22Rv1 (cell line): ENCODE data around the gene LCN1.

Source experiments
- CTCF ChIP-seq: fragments of 450-650 bp; IDR thresholded peaks from 2 replicates; pipeline ENCODE4 v1.5.1; 2017; ENCODE audit warnings: mild to moderate bottlenecking
- ZFX ChIP-seq: fragments of 450-650 bp; IDR thresholded peaks from 2 replicates; pipeline ENCODE4 v1.6.1; 2017; ENCODE audit warnings: antibody characterized with exemption, borderline replicate concordance

DNA sequence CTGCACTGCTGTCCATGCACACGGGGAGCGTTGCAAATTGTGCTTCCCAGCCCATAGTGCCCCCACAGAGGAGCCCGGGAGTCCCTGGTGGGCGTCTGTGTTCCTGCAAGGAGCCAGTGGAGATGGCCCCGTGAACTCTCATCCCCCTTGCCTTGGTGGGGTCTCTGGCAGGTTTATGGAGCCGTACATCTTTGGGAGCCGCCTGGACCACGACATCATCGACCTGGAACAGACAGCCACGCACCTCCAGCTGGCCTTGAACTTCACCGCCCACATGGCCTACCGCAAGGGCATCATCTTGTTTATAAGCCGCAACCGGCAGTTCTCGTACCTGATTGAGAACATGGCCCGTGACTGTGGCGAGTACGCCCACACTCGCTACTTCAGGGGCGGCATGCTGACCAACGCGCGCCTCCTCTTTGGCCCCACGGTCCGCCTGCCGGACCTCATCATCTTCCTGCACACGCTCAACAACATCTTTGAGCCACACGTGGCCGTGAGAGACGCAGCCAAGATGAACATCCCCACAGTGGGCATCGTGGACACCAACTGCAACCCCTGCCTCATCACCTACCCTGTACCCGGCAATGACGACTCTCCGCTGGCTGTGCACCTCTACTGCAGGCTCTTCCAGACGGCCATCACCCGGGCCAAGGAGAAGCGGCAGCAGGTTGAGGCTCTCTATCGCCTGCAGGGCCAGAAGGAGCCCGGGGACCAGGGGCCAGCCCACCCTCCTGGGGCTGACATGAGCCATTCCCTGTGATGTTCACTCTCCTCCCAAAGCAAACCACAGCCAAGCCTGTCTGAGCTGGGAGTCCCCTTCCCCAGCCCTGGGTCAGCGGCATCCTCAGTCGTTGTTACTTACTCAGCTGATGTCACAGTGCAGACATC is 17.6 kb upstream of the LCN1 start:
- TF ChIP-seq CTCF (no peak), ZFX (no peak)
